GM23248 (cell line): Measurements from ENCODE around the gene TMEM61. TPM values are rescaled to one million over a fixed set of nuclear protein-coding genes. Genes with fewer than 3 reads are reported as not detected.

Experiments used
- DNase-seq: peaks from one replicate; pipeline ENCODE4 v3.0.0-alpha.2; 2015
- H2AFZ ChIP-seq: fragments of 200-600 bp; sonication (generic); 2 replicates; pipeline ENCODE4 v1.6.1; 2016; ENCODE audit warnings: antibody characterized with exemption
- H3F3A ChIP-seq: fragments of 200-600 bp; sonication (generic); 2 replicates; pipeline ENCODE4 v1.6.1; 2016; ENCODE audit warnings: mild to moderate bottlenecking, antibody characterized with exemption, mixed run types; ENCODE audit not compliant: insufficient read depth
- H3K27ac ChIP-seq: fragments of 200-600 bp; sonication (generic); 2 replicates; pipeline ENCODE4 v1.5.1; 2016; ENCODE audit warnings: mild to moderate bottlenecking
- H3K27me3 ChIP-seq: fragments of 200-600 bp; sonication (generic); replicated peaks from 2 replicates; pipeline ENCODE4 v1.6.1; 2016; ENCODE audit warnings: mild to moderate bottlenecking; ENCODE audit not compliant: insufficient read depth
- H3K36me3 ChIP-seq: fragments of 200-600 bp; sonication (generic); 2 replicates; pipeline ENCODE4 v1.6.1; 2016; ENCODE audit warnings: low read depth, mild to moderate bottlenecking
- H3K4me1 ChIP-seq: fragments of 200-600 bp; sonication (generic); 2 replicates; pipeline ENCODE4 v1.6.1; 2016; ENCODE audit warnings: mild to moderate bottlenecking; ENCODE audit not compliant: insufficient read depth
- H3K4me2 ChIP-seq: fragments of 200-600 bp; sonication (generic); one replicate; pipeline ENCODE4 v1.6.1; 2016; ENCODE audit warnings: mild to moderate bottlenecking; ENCODE audit not compliant: unreplicated experiment
- H3K4me3 ChIP-seq: fragments of 200-600 bp; sonication (generic); 2 replicates; pipeline ENCODE4 v1.5.1; 2016; ENCODE audit warnings: mild to moderate bottlenecking
- H3K79me2 ChIP-seq: fragments of 200-600 bp; sonication (generic); 2 replicates; pipeline ENCODE4 v1.6.1; 2016; ENCODE audit warnings: mild to moderate bottlenecking; ENCODE audit not compliant: insufficient read depth
- H3K9ac ChIP-seq: fragments of 200-600 bp; sonication (generic); 2 replicates; pipeline ENCODE4 v1.6.1; 2016; ENCODE audit warnings: mild to moderate bottlenecking
- H3K9me2 ChIP-seq: fragments of 200-600 bp; sonication (generic); 2 replicates; pipeline ENCODE4 v1.6.1; 2016; ENCODE audit warnings: mixed run types, mild to moderate bottlenecking, moderate library complexity; ENCODE audit not compliant: insufficient read depth
- H3K9me3 ChIP-seq: fragments of 200-600 bp; sonication (generic); one replicate; pipeline ENCODE4 v1.6.1; 2017; ENCODE audit warnings: low read depth
- H4K20me1 ChIP-seq: fragments of 200-600 bp; sonication (generic); 2 replicates; pipeline ENCODE4 v1.6.0; 2016; ENCODE audit not compliant: insufficient read depth
- EZH2 ChIP-seq: fragments of 200-600 bp; sonication (generic); IDR thresholded peaks from 2 replicates; pipeline ENCODE4 v1.6.1; 2018; ENCODE audit warnings: antibody characterized with exemption, mild to moderate bottlenecking; ENCODE audit not compliant: insufficient read depth, poor library complexity, severe bottlenecking
- EZH2phosphoT487 ChIP-seq: fragments of 200-600 bp; sonication (generic); IDR thresholded peaks from 2 replicates; pipeline ENCODE4 v1.6.1; 2018; ENCODE audit warnings: antibody characterized with exemption, moderate library complexity, mild to moderate bottlenecking, low read depth; ENCODE audit not compliant: insufficient read depth
- WGBS, 2 experiments: methylation state at CpG; one replicate each; pipeline ENCODE4 v1.1.6; 2015 to 2017; ENCODE audit warnings: low lambda C conversion rate in 2 of 2, low coverage in 1 of 2; ENCODE audit errors: missing lambda C conversion rate in 2 of 2; 5-methylcytosine and 5-hydroxymethylcytosine counted together
- in situ Hi-C: fragments of 300-500 bp; cut with MboI; formaldehyde crosslinking; loops from 2 replicates; pipeline ENCODE4 v1.15.0; 2020
- polyA plus RNA-seq: library from polyadenylated mRNA; unstranded; fragments of >200 nt; fragmentation: Nextera tagmentation; extraction: Ambion mirVana; gene quantifications from 2 replicates; pipeline ENCODE4 v1.2.1, GENCODE V29; 2016
- total RNA-seq: library from RNA; depleted of rRNA; stranded (reverse); fragments of >200 nt; shearing (Covaris generic); gene quantifications from 2 replicates; pipeline ENCODE4 v1.2.3, GENCODE V29; 2014

TMEM61 gene
- total and polyA plus RNA-seq, 2 experiments from 2014 or later: not detected

- Histone ChIP-seq H3K4me1 (no peaks in the 10 kb centered on the region), H3K4me3 (no peak overlapping the region), H4K20me1 (no peaks in the 10 kb centered on the region), H3K9ac (no peak overlapping the region), H3K79me2 (no peaks in the 10 kb centered on the region), H3F3A (no peaks in the 10 kb centered on the region), H3K36me3 (no peaks in the 10 kb centered on the region), H3K27ac (no peak overlapping the region), H3K4me2 (no peak overlapping the region), H3K27me3 (peaks cover 33% of the 10 kb centered on the region), H3K9me2 (no peaks in the 10 kb centered on the region), H2AFZ (no peak overlapping the region), H3K9me3 (no peaks in the 10 kb centered on the region)
- WGBS, 2 experiments: 49 to 53% methylated on average over 7 of the region's 7 CpGs
- no peak for TF ChIP-seq EZH2phosphoT487
- TF ChIP-seq EZH2: no peak
- no peak for DNase-seq
- in situ Hi-C loops: no loop called here
These were observed 52.8 kb downstream of the TMEM61 start for GRCh38 chr1:55033265-55033614.

GRCh38 chr1:55034476-55035133 lies 54.2 kb downstream of the TMEM61 start:
- WGBS, 2 experiments: 33 to 42% methylated on average over 6 of the region's 6 CpGs
- Histone ChIP-seq H3K27ac (no peak overlapping the region), H2AFZ (no peak overlapping the region), H3K27me3 (peaks cover 45% of the 10 kb centered on the region), H3K9ac (no peak overlapping the region), H3K4me2 (no peak overlapping the region), H3K4me3 (no peak overlapping the region), H3K9me3 (no peaks in the 10 kb centered on the region), H3K79me2 (no peaks in the 10 kb centered on the region), H4K20me1 (no peaks in the 10 kb centered on the region), H3K36me3 (no peaks in the 10 kb centered on the region), H3K4me1 (no peaks in the 10 kb centered on the region), H3F3A (no peaks in the 10 kb centered on the region), H3K9me2 (no peaks in the 10 kb centered on the region)
- TF ChIP-seq EZH2phosphoT487 (no peak), EZH2 (no peak)
- in situ Hi-C loops: no loop called here
- peak; percentile 39 for DNase-seq

- Histone ChIP-seq H3K79me2 (no peaks in the 10 kb centered on the region), H3K4me1 (no peaks in the 10 kb centered on the region), H3K4me2 (no peak overlapping the region), H3K4me3 (no peak overlapping the region), H2AFZ (no peak overlapping the region), H3F3A (no peaks in the 10 kb centered on the region), H3K9ac (no peak overlapping the region), H4K20me1 (no peaks in the 10 kb centered on the region), H3K9me3 (no peaks in the 10 kb centered on the region), H3K36me3 (no peaks in the 10 kb centered on the region), H3K27me3 (peaks cover 58% of the 10 kb centered on the region), H3K27ac (no peak overlapping the region), H3K9me2 (no peaks in the 10 kb centered on the region)
- 65 to 79% methylated on average over 4 of the region's 4 CpGs for WGBS, 2 experiments
- in situ Hi-C loops: no loop called here
- no peak for TF ChIP-seq EZH2phosphoT487
- TF ChIP-seq EZH2: no peak
- DNase-seq: no peak
These were observed 55.5 kb downstream of the TMEM61 start for GRCh38 chr1:55035904-55036303.

- WGBS, 2 experiments: 92 to 99% methylated on average over 8 of the region's 8 CpGs
- H3K27me3 ChIP-seq: peaks cover 75% of the 10 kb centered on the region
- no peaks in the 10 kb centered on the region for H3K36me3 ChIP-seq
- no peaks in the 10 kb centered on the region for H3F3A ChIP-seq
- H3K9me2 ChIP-seq: no peaks in the 10 kb centered on the region
- TF ChIP-seq EZH2: no peak
- TF ChIP-seq EZH2phosphoT487: no peak
- in situ Hi-C loops: no loop called here
- no peak overlapping the region for H3K9ac ChIP-seq
- DNase-seq: no peak
- no peak overlapping the region for H3K27ac ChIP-seq
- no peak overlapping the region for H3K4me3 ChIP-seq
- H3K9me3 ChIP-seq: no peaks in the 10 kb centered on the region
- H3K4me1 ChIP-seq: no peaks in the 10 kb centered on the region
- no peak overlapping the region for H3K4me2 ChIP-seq
- H4K20me1 ChIP-seq: no peaks in the 10 kb centered on the region
- H3K79me2 ChIP-seq: no peaks in the 10 kb centered on the region
- no peak overlapping the region for H2AFZ ChIP-seq
These were observed 57.5 kb downstream of the TMEM61 start for GRCh38 chr1:55037733-55038551.
